Fibroblast of the aortic adventitia (primary cell): ENCODE results near the gene RASGEF1B. TPM values are rescaled to one million over a fixed set of nuclear protein-coding genes. Genes with fewer than 3 reads are reported as not detected.

Experiments
- DNase-seq: peaks from one replicate; pipeline ENCODE4 v3.0.0-alpha.2; 2010; ENCODE audit warnings: low read depth
- H3K4me3 ChIP-seq: 2 replicates; pipeline ENCODE4 v1.5.1; 2011; ENCODE audit warnings: low read depth, mild to moderate bottlenecking, control low read depth, low read length, moderate library complexity
- total RNA-seq: library from RNA; depleted of rRNA; stranded (reverse); fragments of >200 nt; gene quantifications from 2 replicates; pipeline ENCODE4 v1.2.3, GENCODE V29; 2012; ENCODE audit warnings: low replicate concordance
- TF ChIP-seq, protein P1 (sequence below): IDR thresholded peaks from 2 replicates; pipeline ENCODE4 v1.5.1; 2011; ENCODE audit warnings: mild to moderate bottlenecking, low read length, control low read depth, inconsistent platforms; ENCODE audit not compliant: insufficient read depth

The RASGEF1B gene
- total RNA-seq, 1 donor: 1.2 TPM

- H3K4me3 ChIP-seq: no peak overlapping the region
- no peak for DNase-seq
- TF ChIP-seq, protein P1, sequence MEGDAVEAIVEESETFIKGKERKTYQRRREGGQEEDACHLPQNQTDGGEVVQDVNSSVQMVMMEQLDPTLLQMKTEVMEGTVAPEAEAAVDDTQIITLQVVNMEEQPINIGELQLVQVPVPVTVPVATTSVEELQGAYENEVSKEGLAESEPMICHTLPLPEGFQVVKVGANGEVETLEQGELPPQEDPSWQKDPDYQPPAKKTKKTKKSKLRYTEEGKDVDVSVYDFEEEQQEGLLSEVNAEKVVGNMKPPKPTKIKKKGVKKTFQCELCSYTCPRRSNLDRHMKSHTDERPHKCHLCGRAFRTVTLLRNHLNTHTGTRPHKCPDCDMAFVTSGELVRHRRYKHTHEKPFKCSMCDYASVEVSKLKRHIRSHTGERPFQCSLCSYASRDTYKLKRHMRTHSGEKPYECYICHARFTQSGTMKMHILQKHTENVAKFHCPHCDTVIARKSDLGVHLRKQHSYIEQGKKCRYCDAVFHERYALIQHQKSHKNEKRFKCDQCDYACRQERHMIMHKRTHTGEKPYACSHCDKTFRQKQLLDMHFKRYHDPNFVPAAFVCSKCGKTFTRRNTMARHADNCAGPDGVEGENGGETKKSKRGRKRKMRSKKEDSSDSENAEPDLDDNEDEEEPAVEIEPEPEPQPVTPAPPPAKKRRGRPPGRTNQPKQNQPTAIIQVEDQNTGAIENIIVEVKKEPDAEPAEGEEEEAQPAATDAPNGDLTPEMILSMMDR: no peak
Observed at GRCh38 chr4:81436096-81436495, 35.6 kb downstream of the RASGEF1B start.

GRCh38 chr4:81432825-81433224, 38.9 kb downstream of the RASGEF1B start:
- TF ChIP-seq, protein P1: no peak
- DNase-seq: no peak
- H3K4me3 ChIP-seq: no peak overlapping the region

GRCh38 chr4:81431971-81432370, 39.7 kb downstream of the RASGEF1B start:
- TF ChIP-seq, protein P1: no peak
- no peak for DNase-seq
- no peak overlapping the region for H3K4me3 ChIP-seq

DNA sequence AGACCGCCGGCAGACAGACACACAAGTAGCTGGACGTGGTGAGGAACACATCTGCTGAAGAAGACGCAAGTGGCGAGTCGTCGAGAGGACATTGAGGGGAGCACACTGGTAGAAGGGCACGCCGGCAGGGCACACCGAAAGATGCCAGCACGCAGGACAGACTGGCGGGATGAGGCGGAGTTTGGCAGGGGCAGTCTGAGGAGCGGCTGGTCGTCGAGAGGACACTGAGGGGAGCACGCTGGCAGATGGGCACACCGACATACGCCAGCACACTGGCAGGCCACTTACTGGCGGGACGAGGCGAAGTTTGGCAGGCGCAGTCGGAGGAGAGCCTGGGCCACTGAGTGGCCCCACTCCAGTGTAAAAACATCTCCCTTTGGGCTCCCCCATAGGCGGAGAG, 42.1 kb downstream of the RASGEF1B start:
- no peak overlapping the region for H3K4me3 ChIP-seq
- DNase-seq: no peak
- TF ChIP-seq, protein P1: no peak

- no peak for DNase-seq
- no peak overlapping the region for H3K4me3 ChIP-seq
- TF ChIP-seq, protein P1: no peak
Observed at GRCh38 chr4:81429031-81429430, 42.7 kb downstream of the RASGEF1B start.

- DNase-seq: no peak
- no peak overlapping the region for H3K4me3 ChIP-seq
- TF ChIP-seq, protein P1: no peak
Observed at GRCh38 chr4:81428002-81428401, 43.7 kb downstream of the RASGEF1B start.

DNA sequence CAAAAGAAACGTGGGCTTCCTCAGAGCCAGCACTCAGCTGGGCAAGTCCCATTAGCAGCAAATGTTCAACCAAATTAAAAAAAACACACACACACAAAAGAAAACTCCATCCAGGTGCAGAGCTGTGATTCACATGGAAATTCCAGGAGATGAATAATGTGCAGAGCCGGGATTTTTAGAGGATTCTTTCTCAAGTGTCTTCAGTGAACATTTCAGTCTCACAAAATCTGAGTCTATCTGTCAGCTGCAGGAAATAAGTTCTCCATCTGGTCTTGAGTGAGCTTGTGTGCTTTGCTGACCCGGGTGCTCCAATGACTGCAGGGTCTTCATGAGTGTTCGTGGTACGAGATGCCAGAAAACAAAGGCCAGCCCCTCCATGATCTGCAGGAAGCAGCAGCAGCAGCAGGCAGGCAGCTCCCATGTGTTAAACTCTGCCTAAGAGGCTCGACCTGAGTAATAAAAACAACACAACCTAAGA, 44.3 kb downstream of the RASGEF1B start:
- no peak for DNase-seq
- TF ChIP-seq, protein P1: no peak
- no peak overlapping the region for H3K4me3 ChIP-seq
